Peyer's patch (tissue), 4 donors: ENCODE measurements around the gene SIRT2.
"Not testable (repeated sequence)": the region's sequence is repeated elsewhere in the genome, so short reads cannot be mapped to it uniquely, and the experiment has no call there.

Experiments used
- CTCF ChIP-seq, 6 experiments: fragments of 450-650 bp in 4 of 6; fragments of 200-600 bp in 2 of 6; sonication (generic) in 1 of 6; IDR thresholded peaks; one replicate each; pipeline ENCODE4 v1.5.1; 2017 to 2019; ENCODE audit warnings: antibody characterized with exemption in 6 of 6, mild to moderate bottlenecking in 3 of 6, moderate library complexity in 1 of 6
- POLR2A ChIP-seq, 2 donors: fragments of 450-650 bp; IDR thresholded peaks; one replicate each; pipeline ENCODE4 v1.5.1; 2017; ENCODE audit warnings: antibody characterized with exemption in 2 of 2, mild to moderate bottlenecking in 2 of 2, moderate library complexity in 2 of 2

GRCh38 chr19:38884691-38885090, 14.7 kb downstream of the SIRT2 start:
- not testable (repeated sequence) for TF ChIP-seq POLR2A, CTCF (IDR thresholded peaks at IDR 0.05)
